ENCODE measurements around the gene CAMTA1.
"Not testable (repeated sequence)": the region's sequence is repeated elsewhere in the genome, so short reads cannot be mapped to it uniquely, and the experiment has no call there.

CAMTA1 gene

DNA sequence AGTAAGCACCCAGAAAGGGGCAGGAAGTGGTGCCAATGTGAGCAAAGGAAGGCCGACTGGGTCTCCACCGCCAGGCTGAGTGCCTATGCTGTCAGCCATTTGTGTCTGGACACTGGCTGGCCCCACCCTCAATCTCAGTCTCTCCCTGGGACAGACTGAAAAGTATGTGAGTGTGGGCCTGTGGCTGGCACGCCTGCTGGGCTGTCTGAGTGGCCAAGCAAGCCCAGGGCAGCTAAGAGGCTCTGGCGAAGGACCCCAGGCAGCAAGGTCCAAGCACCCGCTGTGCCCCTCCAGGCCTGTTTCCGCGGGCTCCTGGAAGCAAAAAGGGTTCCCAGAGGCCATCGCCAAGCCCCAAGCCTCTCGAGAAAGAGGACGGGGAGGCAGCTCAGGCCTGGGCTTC is 892.6 kb downstream of the CAMTA1 start:
- no peak for DNase-seq

DNA sequence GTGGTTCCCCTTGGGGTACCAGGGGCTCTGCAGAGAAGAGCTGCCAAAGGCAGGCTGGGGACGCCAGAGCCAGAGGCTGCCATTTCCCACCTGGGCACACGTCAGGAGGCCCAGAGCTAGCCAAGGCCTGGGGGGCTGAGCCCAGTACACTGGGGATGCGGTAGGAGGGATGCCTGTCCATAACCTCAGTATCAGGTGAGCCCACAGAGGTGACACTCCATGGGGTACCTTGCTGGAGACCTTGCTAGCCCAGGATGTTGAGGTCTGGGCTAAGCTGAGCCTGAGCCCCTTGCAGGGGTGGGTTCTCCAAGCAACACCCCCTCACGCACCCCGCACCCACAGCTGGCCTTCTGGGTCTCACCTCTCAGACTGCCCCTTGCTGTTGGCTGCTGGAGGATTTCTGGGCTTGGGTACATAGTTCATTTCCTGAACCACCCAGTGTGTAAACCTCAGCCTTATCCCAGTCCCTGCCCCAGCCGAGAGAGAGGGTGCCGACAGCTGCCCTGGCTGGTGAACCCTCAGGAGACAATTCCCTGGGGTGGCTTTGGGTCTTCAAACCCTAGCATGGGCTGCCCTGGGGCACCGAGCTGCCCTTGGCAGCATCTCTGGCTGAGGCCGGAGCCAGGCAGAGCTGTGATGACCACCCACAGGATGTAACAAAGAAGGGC is 893.4 kb downstream of the CAMTA1 start:
- DNase-seq, result no peak

DNA sequence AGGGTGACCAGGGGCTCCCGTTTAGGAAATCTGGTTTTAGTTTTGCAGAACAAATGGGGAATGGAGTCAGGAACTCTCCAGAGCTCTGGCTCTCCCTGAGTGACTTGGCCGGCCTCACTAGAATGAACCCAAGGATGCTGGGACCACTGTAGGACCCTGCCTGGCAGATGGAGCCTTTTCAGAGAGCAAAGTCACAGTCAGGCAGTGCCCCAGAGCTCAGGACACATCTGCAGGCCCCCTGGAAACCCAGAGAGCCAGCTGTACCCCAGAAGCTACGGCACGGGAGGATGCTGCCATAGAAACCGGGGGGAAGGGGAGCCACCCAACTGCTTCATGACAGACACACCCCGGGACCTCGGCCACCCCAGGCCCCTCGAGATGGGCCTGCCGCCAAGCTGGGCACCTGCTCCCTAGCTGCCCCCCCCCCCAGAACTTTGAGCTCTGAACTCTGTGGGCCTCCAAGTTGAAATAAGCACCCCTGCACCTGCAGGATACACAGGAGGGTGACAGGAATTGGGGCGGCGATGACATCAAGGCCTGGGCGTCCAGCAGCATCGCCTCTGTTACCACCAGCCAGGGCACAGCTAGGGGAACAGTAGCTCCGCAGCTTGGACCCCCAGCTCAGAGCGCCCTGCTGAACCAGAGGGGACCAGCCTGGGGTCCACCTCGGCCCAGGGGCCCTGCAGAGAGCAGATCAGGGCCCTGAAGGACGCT is 894.1 kb downstream of the CAMTA1 start:
- no peak for DNase-seq

DNA sequence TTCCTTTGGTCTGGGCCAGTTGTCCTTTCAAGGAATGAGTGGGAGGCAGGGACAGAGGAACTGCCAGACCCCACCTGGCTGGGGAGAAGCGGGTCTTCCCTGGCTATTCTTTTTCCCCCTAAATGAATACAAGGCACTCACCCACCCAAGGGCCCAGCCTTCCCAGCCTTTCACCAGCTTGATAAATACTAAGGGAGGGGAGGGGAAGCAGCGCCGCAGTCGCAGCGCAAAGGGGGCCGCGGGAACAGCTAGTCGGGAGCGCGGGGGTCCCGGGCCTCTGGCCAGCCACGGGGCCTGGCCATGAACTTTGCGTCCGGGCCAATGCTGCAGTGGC is 894.6 kb downstream of the CAMTA1 start:
- no peak for DNase-seq

DNA sequence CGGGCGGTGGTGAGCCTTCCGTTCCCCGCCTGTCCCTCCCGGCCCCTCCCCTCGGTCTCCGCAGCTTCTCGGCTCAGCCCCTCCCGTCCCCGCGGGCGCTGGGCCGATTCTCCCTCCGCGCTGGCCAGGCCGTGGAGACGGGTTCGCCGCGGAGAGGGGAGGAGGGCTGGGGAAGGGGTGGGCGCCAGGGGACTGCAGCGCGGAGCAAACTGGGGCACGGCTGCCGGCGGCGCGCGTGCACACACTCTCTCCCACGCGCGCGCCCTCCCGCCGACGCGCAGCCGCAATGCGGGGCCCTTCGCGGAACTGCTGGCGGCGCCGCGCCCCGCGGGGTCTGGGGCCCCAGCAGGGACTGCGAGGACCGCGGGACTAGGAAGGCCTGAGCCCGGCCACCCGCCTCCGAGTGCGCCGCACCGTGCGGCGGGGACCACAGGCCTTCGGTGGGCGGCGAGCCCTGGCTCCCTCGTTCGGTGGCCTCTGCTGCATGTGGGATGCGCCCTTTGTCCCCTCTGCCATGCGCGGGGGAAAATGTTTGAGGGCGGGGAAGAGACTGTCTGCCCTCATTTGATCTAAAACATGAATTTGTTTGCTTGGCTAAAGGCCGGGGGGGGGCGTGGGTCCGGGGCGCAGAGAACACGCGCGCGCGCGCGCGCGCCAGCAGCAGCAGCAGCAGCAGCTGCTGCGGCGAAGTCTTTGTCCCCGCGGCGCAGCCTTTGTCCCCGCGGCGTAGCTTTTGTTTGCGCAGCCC is 895.1 kb downstream of the CAMTA1 start:
- DNase-seq, result peak; percentile 43

DNA sequence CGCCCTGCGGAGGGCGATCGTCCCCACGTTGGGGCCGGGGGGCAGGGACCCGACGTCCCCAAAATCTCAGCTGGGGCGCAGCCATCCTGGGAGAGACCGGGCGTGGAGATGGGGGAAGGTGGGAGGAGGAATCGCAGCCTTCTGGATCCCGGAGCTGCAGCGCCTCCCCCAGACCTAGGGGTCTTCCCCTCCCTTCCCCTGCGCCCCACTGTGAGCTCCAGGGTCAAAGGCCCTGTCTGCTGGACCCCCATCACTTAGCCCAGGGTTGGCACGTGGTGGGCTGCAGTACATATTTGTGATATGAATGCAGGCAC is 895.7 kb downstream of the CAMTA1 start:
- no peak for DNase-seq

DNA sequence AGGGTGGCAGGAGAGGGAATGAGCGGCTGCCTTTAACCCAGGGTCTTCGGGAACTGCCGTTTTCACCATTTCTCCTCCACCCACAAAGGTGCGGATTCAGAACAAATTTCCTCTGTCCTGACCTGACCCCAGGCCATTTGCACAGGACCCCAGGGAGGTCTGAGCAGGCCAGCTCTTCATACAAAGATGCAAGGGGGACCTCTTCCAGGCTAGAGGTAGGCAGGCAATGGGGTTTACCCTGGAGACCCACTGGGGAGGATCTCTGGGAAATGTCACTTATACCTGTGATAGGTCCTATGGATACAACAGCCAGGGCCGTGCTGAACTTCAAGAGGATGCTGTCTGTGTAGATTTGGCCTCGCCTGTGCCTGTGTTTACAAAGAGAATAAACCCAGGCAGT is 896.1 kb downstream of the CAMTA1 start:
- DNase-seq, result no peak

DNA sequence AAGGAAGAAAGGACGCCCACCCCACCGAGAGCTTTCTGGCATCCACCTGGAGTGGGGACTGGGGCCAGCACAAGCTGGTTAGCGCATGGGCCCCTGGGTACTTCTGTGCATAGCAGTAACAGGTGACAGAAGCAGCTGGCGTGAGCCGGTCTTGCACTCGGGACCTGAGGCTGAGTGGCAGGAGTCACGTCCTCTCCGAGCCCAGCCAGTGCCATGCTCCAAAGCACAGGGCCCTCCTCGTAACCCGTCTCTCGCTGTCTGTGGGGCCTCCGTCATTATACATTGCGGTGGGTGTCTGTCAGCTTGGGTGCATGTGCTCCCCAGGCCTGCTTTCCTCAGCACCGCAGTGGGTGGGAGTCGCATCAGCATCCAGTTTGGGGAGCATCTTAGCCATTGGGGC is 898.3 kb downstream of the CAMTA1 start:
- DNase-seq, result no peak

DNA sequence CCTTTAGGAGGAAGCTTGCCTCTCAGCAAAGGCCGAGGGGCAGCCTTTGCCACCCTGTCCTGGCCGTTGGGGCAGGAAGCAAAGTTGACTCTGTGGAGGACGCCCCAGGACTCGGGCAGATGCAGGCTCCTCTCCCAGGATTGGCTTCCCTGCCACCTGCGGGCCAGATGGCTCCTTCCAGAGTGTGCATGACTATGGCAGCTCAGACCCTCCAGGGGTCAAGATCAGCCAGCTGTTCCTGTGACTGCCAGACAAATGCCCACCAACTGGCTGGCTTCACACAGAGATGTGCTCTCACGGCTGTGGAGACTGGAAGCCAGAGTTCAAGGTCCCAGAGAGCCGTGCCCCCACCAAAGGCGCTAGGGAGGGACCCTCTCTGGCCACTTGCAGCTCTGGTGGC is 898.9 kb downstream of the CAMTA1 start:
- DNase-seq, result no peak

DNA sequence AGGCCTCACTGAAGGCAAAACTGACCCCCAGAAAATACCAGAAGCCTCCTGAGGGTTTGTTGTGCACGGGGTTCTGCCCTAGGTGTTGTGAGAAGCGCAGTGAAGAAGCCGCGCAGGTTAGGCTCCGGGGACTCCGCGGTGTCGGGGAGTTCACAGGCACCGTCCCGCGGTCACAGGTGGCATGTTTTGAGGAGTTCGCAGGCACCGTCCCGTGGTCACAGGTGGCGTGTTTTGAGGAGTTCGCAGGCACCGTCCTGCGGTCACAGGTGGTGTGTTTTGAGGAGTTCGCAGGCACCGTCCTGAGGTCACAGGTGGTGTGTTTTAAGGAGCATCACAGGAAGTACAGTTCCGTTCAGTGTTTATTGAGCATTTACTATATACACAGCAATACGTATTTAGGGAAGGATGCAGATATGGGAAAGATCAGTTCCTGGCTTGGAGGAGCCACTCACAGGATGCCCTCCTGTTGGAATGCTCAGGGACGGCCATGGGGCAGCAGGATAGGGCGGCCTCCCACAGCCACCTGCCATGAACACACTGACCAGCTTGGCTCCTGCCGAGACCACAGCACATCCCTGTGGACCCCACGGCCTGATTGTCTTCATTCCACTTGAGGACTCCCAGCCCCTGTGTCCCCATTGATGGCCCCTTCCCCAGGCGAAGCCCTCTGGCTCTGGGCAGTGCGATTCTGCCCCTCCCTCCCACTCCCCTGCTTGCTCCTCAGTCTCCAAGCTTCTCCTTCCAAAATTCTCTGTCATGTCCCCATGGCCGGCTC is 899.8 kb downstream of the CAMTA1 start:
- no peak for DNase-seq

DNA sequence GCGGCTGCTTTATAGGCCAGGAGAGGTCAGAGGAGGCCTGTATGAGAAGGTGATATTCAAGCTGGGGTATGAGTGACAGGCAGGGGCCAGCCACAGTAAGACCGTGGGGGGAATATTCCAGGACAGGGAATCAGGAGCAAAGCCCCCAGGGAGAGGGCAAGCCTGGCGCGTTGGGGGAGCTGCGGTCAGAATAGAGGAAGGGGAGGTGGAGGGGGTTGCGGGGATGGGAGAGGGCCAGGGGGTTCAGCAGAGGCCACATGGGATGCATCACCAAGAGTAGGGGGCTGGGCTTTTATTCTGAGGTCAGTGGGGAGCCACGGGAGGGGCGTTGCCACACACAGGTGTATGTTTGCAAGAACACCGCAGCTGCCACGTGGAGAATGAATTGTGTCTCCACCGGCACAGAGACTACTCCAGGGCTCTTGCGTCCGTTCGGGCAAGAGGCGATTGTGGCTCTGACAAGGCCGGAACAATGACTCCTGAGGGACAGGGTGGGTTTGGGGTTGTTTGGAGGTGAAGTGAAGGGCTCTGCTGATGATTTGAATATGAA is 901.1 kb downstream of the CAMTA1 start:
- DNase-seq, result no peak

DNA sequence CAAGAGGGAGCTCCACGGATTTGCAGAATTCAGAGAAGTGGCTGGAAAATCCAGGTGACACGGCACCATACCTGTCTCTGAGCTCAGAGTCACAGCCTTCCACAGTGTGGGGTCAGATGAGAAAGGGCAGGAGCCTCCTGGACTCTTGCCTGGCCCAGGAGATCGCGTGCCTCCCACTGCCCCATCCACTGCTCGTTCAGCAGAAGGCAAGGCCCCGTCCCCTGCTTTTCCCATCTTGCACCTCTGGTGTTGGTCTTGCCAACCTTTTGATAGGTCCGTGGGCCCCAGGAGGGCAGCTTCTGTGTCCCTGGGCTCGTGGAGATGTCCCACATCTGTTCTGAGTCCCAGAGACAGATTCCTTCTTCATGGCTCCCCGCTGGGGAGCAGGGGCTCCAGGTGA is 902.2 kb downstream of the CAMTA1 start:
- DNase-seq, result no peak

DNA sequence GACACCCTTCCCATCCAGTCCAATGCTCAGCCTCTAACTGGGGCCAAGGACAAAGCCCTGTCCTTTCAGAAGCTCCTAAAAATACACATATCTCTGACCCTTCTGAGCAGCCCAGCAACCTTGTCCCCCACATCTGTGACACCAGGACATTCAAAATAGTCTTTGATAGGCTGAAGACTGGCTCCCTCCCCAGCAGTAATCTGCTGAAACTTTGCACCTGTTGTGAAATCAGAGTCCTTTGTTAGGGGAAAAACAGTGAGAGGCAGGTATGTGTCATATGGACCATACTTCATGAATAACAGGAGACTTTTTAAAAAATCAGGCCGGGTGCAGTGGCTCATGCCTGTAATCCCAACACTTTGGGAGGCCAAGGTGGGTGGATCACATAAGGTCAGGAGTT is 903.4 kb downstream of the CAMTA1 start:
- DNase-seq, result no peak

DNA sequence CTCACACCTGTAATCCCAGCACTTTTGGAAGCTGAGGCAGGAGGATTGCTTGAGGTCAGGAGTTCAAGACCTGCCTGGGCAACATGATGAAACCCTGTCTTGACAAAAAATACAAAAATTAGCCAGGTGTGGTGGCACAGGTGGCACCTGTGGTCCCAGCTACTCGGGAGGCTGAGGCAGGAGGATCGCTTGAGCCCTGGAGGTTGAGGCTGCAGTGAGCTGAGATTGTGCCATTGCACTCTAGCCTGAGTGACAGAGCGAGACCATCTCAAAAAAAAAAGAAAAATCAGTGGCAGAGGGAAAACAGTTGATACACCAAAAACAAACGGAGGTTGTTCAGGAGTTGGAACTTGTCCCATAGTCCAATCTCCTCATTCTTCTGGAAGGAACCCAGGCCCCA is 904.1 kb downstream of the CAMTA1 start:
- not testable (repeated sequence) for DNase-seq

DNA sequence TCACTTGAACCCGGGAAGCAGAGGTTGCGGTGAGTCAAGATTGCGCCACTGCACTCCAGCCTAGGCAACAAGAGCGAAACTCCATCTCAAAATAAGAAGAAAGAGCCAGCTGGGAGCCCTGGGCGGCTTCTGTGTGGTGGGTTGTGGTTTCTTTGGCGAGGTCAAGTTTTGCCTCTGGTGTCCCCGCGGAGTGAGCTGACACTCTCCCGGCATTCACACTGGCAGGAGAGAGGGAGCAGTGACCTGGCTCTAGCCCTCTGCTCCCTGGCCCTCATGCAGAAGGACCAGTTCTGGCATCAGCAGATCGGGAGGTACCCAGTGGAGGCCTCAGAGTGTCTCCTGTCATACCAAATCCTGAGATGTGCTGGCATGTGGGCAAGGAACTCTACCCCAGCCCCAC is 904.8 kb downstream of the CAMTA1 start:
- no peak for DNase-seq

DNA sequence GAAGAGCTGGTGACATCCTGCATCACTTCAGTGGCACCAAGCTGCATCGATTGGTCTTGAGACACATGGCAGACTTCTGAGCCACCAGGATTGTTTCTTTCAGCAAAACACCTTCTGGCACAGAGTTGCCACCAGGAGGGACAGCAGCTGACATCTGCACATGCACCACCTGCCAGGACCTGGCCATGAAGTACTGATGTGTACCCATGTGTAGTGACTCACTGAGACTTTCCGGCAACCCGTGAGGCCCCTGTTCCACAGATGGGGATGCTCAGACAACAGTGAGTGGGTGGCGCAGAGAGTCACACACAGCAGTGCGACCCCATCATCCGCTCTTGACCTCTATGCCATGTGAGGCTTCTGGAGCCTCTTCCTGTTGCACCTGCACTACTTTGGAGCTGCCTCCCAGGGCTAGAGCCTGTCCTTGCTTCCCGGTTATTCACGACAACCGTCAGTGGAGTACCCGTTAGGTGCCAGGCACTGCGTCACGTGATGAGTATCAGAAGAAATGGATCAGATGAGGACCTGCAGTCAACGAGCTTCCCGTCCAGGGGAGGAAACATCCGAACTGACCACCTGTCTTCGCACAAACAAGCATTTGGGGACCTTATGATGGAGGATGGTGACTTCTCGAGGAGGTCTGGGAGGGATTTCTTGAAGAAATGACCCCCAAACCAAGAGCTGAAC is 905.4 kb downstream of the CAMTA1 start:
- no peak for DNase-seq

DNA sequence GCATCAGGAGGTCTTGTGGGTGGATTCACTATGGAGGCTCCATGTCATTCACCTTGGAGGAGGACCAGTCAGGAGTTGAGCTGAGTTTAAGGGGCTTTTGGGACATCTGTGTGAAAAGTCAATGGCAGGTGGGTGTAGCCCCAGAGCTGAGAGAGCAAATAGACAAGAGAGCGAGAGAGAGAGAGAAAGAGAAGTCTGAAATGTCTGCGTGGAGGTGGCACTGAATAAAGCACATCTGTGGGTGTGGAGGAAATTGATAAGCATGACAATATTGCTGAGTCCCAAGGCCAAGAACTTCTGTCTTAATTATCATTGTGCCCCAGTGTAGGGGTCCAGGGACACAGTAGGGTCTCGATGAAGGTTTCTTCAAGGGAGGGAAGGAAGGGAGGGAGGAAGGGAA is 906.3 kb downstream of the CAMTA1 start:
- DNase-seq, result no peak

DNA sequence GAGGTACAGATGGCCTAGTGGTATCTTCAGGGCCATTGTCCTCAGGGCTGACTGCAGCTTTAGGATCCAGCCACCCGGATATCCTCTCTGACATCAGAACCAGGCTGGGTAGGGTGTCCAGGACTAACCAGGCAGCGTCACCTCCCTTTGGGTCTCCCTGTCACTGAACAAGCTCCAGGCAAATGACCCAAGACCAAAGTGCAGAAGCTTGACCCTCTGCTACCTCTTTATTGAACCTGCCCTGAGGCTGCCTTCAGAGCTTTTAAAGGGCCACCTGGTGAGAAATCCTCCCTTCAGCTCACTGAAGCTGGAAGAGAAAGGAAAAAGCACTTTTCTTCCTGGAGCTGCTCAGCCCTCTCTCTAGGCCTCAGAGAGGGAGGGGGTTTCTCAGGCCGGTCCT is 906.8 kb downstream of the CAMTA1 start:
- DNase-seq, result no peak

DNA sequence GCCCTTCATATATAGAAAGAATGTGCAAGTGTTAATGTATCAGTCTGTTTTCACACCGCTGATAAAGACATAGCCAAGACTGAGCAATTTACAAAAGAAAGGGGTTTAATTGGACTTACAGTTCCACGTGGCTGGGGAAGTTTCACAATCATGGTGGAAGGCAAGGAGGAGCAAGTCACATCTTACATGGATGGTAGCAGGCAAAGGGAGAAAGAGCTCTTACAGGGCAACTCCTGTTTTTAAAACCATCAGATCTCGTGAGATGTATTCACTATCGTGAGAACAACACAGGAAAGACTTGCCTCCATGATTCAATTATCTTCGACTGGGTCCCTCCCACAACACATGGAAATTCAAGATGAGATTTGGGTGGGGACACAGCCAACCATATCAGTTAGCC is 907.8 kb downstream of the CAMTA1 start:
- DNase-seq, result not testable (repeated sequence)

DNA sequence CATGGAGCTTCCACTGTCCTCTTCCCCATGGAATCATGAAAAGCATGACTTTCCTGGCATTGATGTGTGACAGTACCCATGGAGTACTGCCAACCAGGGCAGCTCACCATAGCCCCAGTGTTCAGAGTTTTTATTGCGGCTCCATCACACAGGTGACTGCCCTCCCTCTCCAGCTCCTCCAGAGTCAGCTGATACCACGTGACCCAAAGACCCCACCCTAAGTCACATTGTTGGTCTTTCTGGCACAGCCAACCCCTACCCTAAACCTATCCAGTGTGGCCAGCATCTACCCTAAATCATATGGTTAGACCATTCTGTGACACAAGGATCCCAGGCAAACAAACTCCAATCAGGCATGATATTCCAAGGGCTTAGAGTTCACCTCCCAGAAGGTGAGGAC is 908.4 kb downstream of the CAMTA1 start:
- DNase-seq, result no peak

DNA sequence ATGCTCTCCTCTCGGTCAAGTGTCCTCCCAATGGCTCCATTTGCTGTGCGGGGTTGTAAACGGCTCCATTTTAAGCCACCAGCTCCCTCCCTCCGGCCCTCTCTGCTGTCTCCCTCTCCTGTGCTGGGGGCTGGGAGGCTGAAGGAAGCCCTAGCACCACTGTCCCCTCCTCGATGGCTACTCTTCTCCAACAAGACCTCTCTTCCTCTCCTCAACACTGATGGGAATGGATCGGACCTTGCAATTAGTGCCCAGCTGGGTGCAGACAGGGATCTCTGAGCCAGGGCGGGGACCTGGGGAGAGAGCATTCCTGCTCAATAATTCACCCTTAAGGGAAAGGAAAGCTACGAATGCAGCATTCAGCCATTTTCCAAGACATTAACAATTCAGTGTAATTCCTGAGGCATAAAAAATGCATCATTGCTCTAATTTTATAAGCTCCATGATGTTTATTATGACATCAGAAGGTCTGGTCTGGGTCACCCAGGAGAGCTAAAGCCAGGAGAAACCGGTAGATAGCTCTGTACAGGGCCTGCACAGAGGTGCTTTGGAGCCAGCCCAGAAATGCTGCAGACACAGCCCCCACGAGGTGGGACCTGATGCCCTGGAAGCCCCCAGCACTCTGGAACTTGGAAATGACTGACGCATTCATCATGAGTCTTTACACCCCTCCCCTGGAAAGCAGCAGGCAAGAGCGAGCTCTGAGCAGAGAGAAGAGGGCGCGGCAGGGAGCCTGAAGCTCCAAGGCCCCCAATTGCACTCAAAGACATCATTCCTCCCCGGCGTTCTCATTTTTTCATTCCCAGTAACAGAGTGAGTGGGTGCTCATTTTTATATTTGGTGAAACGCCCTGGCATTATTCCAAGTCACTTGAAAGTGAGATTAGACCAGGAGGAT is 909.6 kb downstream of the CAMTA1 start:
- DNase-seq, result no peak
